Activated CD8-positive, alpha-beta T cell treated with anti-CD3 and anti-CD28 coated beads for 36 hours (primary cell): ENCODE results near the gene STIM1. TPM values are rescaled to one million over a fixed set of nuclear protein-coding genes. Genes with fewer than 3 reads are reported as not detected.
A peak's percentile ranks its signal among the peaks of the same experiment; 100 is the strongest.

Source experiments
- ATAC-seq: fragments of 200-7000 bp; cut with Tn5 transposase; one replicate; pipeline ENCODE4 v1.10.0; 2021; ENCODE audit warnings: mild to moderate bottlenecking, moderate library complexity
- CTCF ChIA-PET: fragments of 350-600 bp; sonication (Branson Sonifier 250); formaldehyde crosslinking; loops from one replicate; lab custom pipeline; 2021; ENCODE audit warnings: antibody characterized with exemption; lab: Charles Lee
- POLR2A ChIA-PET: fragments of 350-600 bp; sonication (Branson Sonifier 250); formaldehyde crosslinking; loops from one replicate; lab custom pipeline; 2021; ENCODE audit warnings: antibody characterized with exemption; lab: Charles Lee
- DNase-seq: peaks from one replicate; pipeline ENCODE4 v3.0.0-alpha.2; 2020
- H3K27ac Mint-ChIP-seq: one replicate; pipeline ENCODE4 v1.8.0; 2021; ENCODE audit warnings: mild to moderate bottlenecking, mixed read lengths
- H3K27me3 Mint-ChIP-seq: one replicate; pipeline ENCODE4 v1.8.0; 2021; ENCODE audit warnings: mixed read lengths
- H3K36me3 Mint-ChIP-seq: one replicate; pipeline ENCODE4 v1.8.0; 2021; ENCODE audit warnings: low read depth, mixed read lengths
- H3K4me1 Mint-ChIP-seq: one replicate; pipeline ENCODE4 v1.8.0; 2021; ENCODE audit warnings: low read depth, mixed read lengths
- H3K4me3 Mint-ChIP-seq: one replicate; pipeline ENCODE4 v1.8.0; 2021; ENCODE audit warnings: mild to moderate bottlenecking, moderate library complexity, mixed read lengths
- H3K9me3 Mint-ChIP-seq: one replicate; pipeline ENCODE4 v1.8.0; 2021; ENCODE audit warnings: mixed read lengths
- intact Hi-C: fragments of 100-400 bp; cut with micrococcal nuclease; formaldehyde crosslinking; loops from one replicate; pipeline ENCODE4 v1.10.0; 2022
- total RNA-seq, 2 experiments: library from RNA; stranded (reverse); gene quantifications; one replicate each; pipeline ENCODE4 v1.2.3, GENCODE V29; 2021
- TF ChIP-seq, protein P1 (sequence below): fragments of 200-600 bp; IDR thresholded peaks from one replicate; pipeline ENCODE4 v1.8.0; 2022; ENCODE audit warnings: antibody characterized with exemption, mild to moderate bottlenecking

STIM1 gene
- total RNA-seq, 2 experiments from 2014 or later: 60.8 to 61.4 TPM

DNA sequence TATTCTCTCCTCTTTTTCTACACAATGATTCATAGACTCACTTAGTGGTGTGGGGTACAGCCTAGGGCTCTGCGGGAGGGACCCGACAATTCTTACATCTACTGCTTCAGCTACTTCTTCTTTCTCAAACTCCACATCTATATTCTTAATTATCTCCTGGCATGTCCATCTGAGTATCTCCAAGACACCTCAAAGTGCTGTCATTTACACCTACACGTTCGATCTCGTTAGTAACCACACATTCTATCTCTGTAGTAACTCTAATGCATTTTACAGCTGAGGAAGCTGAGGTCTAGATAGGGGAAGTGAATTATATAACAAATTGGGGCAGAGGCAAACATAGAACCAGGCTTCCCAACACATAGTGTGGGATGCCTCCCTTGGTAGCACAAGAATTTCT, 211.4 kb downstream of the STIM1 start:
- POLR2A ChIA-PET: interaction anchor here (0.6 to 1.1 kb wide), 3 partner anchors 150 to 226 kb away, joined by 3 to 4 read pairs (median 3); partner anchors contain the start of gene RHOG
- DNase-seq: no peak
- H3K9me3 Mint-ChIP-seq: no peaks in the 10 kb centered on the region
- no peak overlapping the region for H3K27ac Mint-ChIP-seq
- H3K4me1 Mint-ChIP-seq: peaks cover 64% of the 10 kb centered on the region
- H3K27me3 Mint-ChIP-seq: no peaks in the 10 kb centered on the region
- H3K36me3 Mint-ChIP-seq: peaks cover 8% of the 10 kb centered on the region
- intact Hi-C loops: no loop called here
- no peak for ATAC-seq
- CTCF ChIA-PET: interaction anchor here (1.0 to 20.5 kb wide), 4 partner anchors 10 to 219 kb away, joined by 3 to 775 read pairs (median 6); partner anchors contain the start of genes RHOG and STIM1
- H3K4me3 Mint-ChIP-seq: no peak overlapping the region
- TF ChIP-seq, protein P1, sequence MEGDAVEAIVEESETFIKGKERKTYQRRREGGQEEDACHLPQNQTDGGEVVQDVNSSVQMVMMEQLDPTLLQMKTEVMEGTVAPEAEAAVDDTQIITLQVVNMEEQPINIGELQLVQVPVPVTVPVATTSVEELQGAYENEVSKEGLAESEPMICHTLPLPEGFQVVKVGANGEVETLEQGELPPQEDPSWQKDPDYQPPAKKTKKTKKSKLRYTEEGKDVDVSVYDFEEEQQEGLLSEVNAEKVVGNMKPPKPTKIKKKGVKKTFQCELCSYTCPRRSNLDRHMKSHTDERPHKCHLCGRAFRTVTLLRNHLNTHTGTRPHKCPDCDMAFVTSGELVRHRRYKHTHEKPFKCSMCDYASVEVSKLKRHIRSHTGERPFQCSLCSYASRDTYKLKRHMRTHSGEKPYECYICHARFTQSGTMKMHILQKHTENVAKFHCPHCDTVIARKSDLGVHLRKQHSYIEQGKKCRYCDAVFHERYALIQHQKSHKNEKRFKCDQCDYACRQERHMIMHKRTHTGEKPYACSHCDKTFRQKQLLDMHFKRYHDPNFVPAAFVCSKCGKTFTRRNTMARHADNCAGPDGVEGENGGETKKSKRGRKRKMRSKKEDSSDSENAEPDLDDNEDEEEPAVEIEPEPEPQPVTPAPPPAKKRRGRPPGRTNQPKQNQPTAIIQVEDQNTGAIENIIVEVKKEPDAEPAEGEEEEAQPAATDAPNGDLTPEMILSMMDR: no peak

DNA sequence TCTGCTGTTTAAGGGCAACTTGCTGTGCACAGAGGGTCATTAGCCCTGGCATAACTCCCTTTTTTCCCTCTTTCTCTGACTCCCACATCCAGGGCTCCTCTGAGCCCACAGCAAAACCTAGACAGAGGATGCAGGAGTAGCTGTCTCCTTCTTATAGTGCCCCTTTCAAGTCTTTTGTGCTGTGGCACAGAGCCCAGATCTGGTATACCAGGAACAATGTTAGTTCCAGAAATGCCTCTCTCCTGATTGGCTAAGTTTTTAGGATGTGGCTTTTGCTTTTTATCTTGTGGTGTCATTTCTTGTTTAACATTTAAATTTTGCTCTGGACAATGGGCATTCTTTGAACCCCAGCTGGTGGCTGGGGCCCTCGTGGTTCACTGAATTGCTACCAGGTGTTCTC, 213.5 kb downstream of the STIM1 start:
- TF ChIP-seq, protein P1: no peak
- DNase-seq (no peak), ATAC-seq (no peak)
- H3K27ac Mint-ChIP-seq: peak overlapping the region; percentile 66
- peaks cover 9% of the 10 kb centered on the region for H3K36me3 Mint-ChIP-seq
- ChIA-PET POLR2A (interaction anchor here (0.6 kb wide), 1 partner anchor 37 kb away, joined by 3 read pairs; no protein-coding TSS in a partner anchor), CTCF (interaction anchor here (1.2 to 20.5 kb wide), 4 partner anchors 10 to 221 kb away, joined by 3 to 775 read pairs (median 6); partner anchors contain the start of genes RHOG and STIM1)
- intact Hi-C loops: no loop called here
- H3K4me1 Mint-ChIP-seq: peaks cover 66% of the 10 kb centered on the region
- no peak overlapping the region for H3K4me3 Mint-ChIP-seq
- no peaks in the 10 kb centered on the region for H3K9me3 Mint-ChIP-seq
- H3K27me3 Mint-ChIP-seq: no peaks in the 10 kb centered on the region

- TF ChIP-seq, protein P1: no peak
- Mint-ChIP-seq H3K4me3 (no peak overlapping the region), H3K4me1 (peaks cover 44% of the 10 kb centered on the region), H3K27ac (peak overlapping the region; percentile 74), H3K36me3 (peaks cover 14% of the 10 kb centered on the region), H3K27me3 (no peaks in the 10 kb centered on the region), H3K9me3 (no peaks in the 10 kb centered on the region)
- ChIA-PET POLR2A (interaction anchor here (3.4 kb wide), 1 partner anchor 217 kb away, joined by 26 read pairs; the partner anchor contains the start of gene STIM1), CTCF (interaction anchor here (1.1 to 20.5 kb wide), 21 partner anchors 8 to 273 kb away, joined by 3 to 775 read pairs (median 15); partner anchors contain the start of genes PGAP2, RHOG and STIM1)
- intact Hi-C loops: no loop called here
- DNase-seq: no peak
- ATAC-seq: no peak
These were observed 215.9 kb downstream of the STIM1 start for GRCh38 chr11:4071325-4071724.

DNA sequence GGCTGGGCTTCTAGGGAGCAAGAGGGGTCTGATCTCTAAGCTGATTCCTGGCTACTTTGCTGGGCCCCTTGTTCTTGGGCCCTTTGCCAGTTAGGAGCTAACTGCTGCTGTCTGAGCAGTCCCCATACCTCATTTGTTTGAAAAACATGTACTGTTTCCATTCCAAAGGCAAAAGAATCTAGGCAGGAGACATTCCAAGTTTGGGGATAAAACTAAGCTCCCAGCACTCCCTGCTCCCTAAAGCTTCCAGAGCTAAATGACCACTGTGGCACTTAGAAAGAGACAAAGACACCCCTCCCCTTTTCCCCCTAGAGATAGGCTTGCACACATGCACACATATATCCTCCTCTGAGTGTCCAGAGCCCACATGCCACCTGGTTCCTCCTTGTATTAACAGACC, 216.4 kb downstream of the STIM1 start:
- no peak for DNase-seq
- Mint-ChIP-seq H3K4me1 (peaks cover 43% of the 10 kb centered on the region), H3K9me3 (no peaks in the 10 kb centered on the region), H3K36me3 (peaks cover 14% of the 10 kb centered on the region), H3K27me3 (no peaks in the 10 kb centered on the region), H3K27ac (peak overlapping the region; percentile 74), H3K4me3 (no peak overlapping the region)
- no peak for ATAC-seq
- intact Hi-C loops: loop anchor here (2.0 kb wide), 1 partner anchor 223 kb away; no protein-coding TSS in a partner anchor
- TF ChIP-seq, protein P1: no peak
- CTCF ChIA-PET: interaction anchor here (0.6 to 20.5 kb wide), 53 partner anchors 8 to 296 kb away, joined by 3 to 775 read pairs (median 8); partner anchors contain the start of genes PGAP2, RHOG and STIM1
- POLR2A ChIA-PET: interaction anchor here (1.3 to 3.4 kb wide), 4 partner anchors 16 to 235 kb away, joined by 4 to 26 read pairs (median 4); partner anchors contain the start of gene STIM1
